OCI-LY3 (cell line): Measurements from ENCODE around the gene CCNI2.

Experiments
- CTCF ChIP-seq: fragments of 200-600, 300-600 bp; sonication (generic); IDR thresholded peaks from 2 replicates; pipeline ENCODE4 v1.5.1; 2014; ENCODE audit warnings: antibody characterized with exemption, low read length, low read depth
- EZH2phosphoT487 ChIP-seq: fragments of 200-600 bp; shearing (Covaris generic); IDR thresholded peaks from 2 replicates; pipeline ENCODE4 v1.6.1; 2018; ENCODE audit warnings: antibody characterized with exemption, mixed run types, low read depth

- no peak for TF ChIP-seq CTCF
- no peak for TF ChIP-seq EZH2phosphoT487
Observed at GRCh38 chr5:132765311-132766019, 18.2 kb downstream of the CCNI2 start.
